GM10266 (cell line): Measurements from ENCODE around the gene PXN.

Experiments used
- DNase-seq: peaks from one replicate; pipeline ENCODE4 v3.0.0; 2012; ENCODE audit errors: extremely low spot score
- TF ChIP-seq, protein P1 (sequence below): IDR thresholded peaks from 2 replicates; pipeline ENCODE4 v1.5.1; 2012; ENCODE audit warnings: mild to moderate bottlenecking, low read depth; ENCODE audit not compliant: control insufficient read depth, insufficient read depth; ENCODE audit errors: missing control alignments

PXN gene

GRCh38 chr12:120220838-120221575 is 44.5 kb downstream of the PXN start:
- DNase-seq = no peak
- TF ChIP-seq, protein P1, sequence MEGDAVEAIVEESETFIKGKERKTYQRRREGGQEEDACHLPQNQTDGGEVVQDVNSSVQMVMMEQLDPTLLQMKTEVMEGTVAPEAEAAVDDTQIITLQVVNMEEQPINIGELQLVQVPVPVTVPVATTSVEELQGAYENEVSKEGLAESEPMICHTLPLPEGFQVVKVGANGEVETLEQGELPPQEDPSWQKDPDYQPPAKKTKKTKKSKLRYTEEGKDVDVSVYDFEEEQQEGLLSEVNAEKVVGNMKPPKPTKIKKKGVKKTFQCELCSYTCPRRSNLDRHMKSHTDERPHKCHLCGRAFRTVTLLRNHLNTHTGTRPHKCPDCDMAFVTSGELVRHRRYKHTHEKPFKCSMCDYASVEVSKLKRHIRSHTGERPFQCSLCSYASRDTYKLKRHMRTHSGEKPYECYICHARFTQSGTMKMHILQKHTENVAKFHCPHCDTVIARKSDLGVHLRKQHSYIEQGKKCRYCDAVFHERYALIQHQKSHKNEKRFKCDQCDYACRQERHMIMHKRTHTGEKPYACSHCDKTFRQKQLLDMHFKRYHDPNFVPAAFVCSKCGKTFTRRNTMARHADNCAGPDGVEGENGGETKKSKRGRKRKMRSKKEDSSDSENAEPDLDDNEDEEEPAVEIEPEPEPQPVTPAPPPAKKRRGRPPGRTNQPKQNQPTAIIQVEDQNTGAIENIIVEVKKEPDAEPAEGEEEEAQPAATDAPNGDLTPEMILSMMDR = no peak

- no peak for DNase-seq
- TF ChIP-seq, protein P1 = no peak
Measured at GRCh38 chr12:120218680-120219606, 46.6 kb downstream of the PXN start.

- no peak for DNase-seq
- TF ChIP-seq, protein P1 = no peak
Measured at GRCh38 chr12:120216742-120217605, 48.6 kb downstream of the PXN start.

- no peak for DNase-seq
- TF ChIP-seq, protein P1 = no peak
Measured at GRCh38 chr12:120215766-120216735, 49.5 kb downstream of the PXN start.

DNA sequence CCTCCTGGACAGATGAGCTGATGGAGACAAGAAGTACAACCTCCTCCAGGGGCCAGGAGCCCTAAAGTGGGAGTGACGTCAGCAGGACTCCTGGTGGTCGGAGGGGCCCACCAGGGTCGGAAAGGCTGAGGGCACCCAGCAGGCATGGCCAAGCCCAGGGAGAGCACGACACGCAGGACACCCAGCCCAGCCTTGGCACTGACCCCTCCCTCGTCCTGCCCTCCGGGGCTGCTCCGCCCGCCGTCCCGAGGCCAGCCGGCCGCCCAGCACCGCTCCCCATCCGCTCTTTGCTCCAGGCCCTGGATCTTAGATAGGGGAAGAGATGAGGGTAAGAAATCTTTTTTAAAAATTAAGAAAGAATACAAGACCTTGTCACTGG is 50.2 kb downstream of the PXN start:
- no peak for DNase-seq
- TF ChIP-seq, protein P1 = no peak

DNA sequence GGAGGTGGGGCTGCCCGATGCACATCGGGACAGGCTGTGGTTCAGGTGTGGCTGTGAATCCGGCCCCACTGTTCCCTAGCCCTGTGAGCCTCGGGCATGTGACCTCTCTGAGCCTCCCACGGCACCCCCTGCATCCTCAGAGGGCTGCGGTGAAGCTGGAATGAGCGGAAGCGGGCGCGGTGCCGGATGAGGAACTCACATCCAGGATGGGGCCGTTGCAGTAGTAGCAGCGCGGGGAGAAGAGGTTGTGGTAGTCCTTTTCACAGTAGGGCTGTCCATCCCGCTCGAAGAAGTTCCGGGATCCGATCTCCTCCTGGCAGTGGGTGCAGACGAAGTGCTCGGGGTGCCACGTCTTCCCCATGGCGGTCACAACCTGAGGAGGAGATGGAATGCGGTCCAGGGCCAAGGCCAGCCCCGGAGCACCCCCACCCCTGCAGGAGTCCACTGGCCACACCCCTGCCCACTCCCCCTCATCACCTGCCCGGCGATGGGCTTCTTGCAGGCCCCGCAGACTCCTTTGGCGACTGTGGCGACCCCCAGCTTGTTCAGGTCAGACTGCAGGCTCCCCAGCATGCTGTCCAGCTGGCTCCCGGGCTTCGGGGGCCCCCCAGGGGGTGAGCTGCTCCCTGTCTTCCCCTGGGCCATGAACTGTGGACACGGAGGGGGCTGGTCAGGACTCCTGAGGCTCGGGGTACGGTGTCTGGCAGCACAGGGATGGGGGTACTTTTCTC is 50.7 kb downstream of the PXN start:
- TF ChIP-seq, protein P1 = no peak
- DNase-seq = no peak
